ENCODE data around the gene MACROH2A1. TPM values are rescaled to one million over a fixed set of nuclear protein-coding genes. Genes with fewer than 3 reads are reported as not detected.

MACROH2A1 gene
- total RNA-seq, 4 donors from 2014 or later, result 164 to 268 (median 170) TPM

DNA sequence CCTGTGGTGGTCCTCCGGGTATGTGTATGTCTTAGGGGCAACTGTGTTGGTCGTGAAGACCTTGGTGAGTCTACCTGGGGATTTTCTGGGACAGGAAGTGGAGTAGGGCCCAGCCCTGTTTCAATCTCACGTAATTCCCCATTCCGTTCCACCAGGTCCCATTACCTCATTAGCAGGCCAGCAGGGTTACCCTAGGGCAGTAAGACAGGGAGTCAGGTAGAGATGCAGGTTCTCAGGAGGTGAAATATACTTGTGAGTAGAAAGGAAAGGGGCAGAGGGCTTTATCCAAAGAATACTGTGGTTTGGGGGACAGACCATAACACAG, 56.5 kb downstream of the MACROH2A1 start:
- Histone ChIP-seq H3K36me3 (peaks cover 0 to 100% (median 22%) of the 10 kb centered on the region in 3 donors), H3K4me3 (no peak overlapping the region), H3K4me1 (peaks cover 0 to under 1% (median 0%) of the 10 kb centered on the region in 4 donors), H3K9me3 (no peaks in the 10 kb centered on the region), H3K27me3 (no peaks in the 10 kb centered on the region), H3K27ac (no peak overlapping the region)
- 87 to 96% methylated on average over 4 of the region's 4 CpGs for WGBS, 2 donors
- TF ChIP-seq, protein P1, sequence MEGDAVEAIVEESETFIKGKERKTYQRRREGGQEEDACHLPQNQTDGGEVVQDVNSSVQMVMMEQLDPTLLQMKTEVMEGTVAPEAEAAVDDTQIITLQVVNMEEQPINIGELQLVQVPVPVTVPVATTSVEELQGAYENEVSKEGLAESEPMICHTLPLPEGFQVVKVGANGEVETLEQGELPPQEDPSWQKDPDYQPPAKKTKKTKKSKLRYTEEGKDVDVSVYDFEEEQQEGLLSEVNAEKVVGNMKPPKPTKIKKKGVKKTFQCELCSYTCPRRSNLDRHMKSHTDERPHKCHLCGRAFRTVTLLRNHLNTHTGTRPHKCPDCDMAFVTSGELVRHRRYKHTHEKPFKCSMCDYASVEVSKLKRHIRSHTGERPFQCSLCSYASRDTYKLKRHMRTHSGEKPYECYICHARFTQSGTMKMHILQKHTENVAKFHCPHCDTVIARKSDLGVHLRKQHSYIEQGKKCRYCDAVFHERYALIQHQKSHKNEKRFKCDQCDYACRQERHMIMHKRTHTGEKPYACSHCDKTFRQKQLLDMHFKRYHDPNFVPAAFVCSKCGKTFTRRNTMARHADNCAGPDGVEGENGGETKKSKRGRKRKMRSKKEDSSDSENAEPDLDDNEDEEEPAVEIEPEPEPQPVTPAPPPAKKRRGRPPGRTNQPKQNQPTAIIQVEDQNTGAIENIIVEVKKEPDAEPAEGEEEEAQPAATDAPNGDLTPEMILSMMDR (IDR thresholded peaks at IDR 0.05), result no peak
- TF ChIP-seq EP300 (IDR thresholded peaks at IDR 0.05), result no peak
- DNase-seq (ENCODE audit: low spot score in 2 of 2), result no peak

DNA sequence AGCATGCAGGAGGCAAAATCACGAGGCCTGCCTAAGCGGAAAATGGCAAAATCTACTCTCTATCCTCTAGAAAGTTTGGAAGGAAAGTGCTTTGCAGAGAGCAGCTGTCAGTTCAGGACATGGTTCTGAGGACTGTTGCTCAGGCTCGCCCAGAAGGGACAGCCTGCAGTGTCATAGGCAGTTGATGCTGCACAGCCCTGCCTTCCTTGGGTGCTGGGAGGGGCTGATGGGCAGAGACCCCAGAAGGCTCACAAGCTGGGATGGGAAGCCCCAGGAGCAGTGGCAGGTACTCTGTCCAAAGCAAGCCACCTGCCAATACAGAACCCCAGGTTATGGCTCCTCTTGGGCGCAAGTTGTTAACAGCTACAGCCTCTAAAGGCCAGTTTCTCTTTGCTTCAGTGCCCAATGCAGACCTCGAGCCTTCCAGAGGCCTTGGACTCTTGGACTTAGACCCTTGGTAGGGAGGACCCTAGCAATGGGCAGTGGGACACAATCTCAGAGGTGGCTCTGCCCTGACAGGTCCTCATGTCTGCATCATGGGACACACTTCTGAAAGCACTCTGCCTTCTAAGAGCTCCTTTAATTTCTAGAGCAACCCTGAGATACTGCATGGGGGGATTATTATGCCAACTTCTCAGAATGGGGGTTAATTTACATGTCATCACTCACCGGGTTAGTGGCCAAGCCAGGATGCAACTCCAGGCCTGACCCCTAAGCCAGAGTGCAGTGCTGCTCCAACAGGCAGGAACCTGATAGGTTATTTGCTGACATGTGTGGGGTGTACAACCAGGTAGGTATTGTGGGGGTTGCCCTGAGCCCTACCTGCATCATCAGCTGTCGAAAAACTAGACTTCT, 57.1 kb downstream of the MACROH2A1 start:
- DNase-seq (ENCODE audit: low spot score in 2 of 2), result no peak
- 88 to 92% methylated on average over 6 to 7 of the region's 7 CpGs for WGBS, 2 donors
- Histone ChIP-seq H3K4me3 (no peak overlapping the region), H3K9me3 (no peaks in the 10 kb centered on the region), H3K27ac (no peak overlapping the region), H3K36me3 (peaks cover 0 to 100% (median 25%) of the 10 kb centered on the region in 3 donors), H3K27me3 (no peaks in the 10 kb centered on the region), H3K4me1 (peaks cover 0 to 6% (median 0%) of the 10 kb centered on the region in 4 donors)
- TF ChIP-seq, protein P1 (IDR thresholded peaks at IDR 0.05), result no peak
- TF ChIP-seq EP300 (IDR thresholded peaks at IDR 0.05), result no peak
- no peak for TF ChIP-seq POLR2A (IDR thresholded peaks at IDR 0.05)

DNA sequence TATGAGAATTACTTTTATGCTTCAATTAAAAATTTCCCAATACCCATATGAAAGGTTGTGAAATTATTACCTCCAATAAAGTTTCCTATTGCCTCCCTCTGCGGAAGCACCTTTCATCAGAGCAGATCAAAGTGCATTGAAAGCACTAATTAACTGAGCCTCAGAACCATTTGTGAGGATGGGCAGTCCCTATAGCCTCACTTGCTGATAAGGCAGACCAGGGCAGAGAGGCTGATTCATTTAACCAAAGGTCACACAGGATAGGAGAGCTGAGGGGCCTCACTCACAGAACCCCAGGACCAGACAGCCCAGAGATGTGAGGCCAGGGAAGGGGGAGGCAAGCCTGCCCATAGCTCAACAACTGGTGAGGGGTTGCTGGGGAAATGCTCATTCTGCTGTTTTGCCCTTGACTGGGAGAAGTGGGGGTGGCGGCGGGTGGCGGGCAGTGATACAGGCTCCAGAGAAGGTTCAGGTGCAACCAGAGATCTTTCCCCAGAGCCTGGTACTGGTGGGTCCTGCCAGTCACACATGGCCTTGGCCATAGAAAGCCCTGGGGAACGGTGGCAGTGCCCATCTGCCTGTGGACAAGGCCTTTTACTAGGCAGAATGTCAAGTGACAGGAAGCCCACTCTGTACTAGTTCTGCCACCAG, 57.9 kb downstream of the MACROH2A1 start:
- 97 to 98% methylated on average over 5 of the region's 5 CpGs for WGBS, 2 donors
- Histone ChIP-seq H3K36me3 (peaks cover 0 to 100% (median 30%) of the 10 kb centered on the region in 3 donors), H3K27ac (no peak overlapping the region), H3K4me3 (no peak overlapping the region), H3K4me1 (peaks cover 0 to 9% (median 0%) of the 10 kb centered on the region in 4 donors), H3K27me3 (no peaks in the 10 kb centered on the region), H3K9me3 (no peaks in the 10 kb centered on the region)
- no peak for DNase-seq (ENCODE audit: low spot score in 2 of 2)
- TF ChIP-seq POLR2A (IDR thresholded peaks at IDR 0.05) (no peak), EP300 (IDR thresholded peaks at IDR 0.05) (no peak)
- TF ChIP-seq, protein P1 (IDR thresholded peaks at IDR 0.05), result no peak

DNA sequence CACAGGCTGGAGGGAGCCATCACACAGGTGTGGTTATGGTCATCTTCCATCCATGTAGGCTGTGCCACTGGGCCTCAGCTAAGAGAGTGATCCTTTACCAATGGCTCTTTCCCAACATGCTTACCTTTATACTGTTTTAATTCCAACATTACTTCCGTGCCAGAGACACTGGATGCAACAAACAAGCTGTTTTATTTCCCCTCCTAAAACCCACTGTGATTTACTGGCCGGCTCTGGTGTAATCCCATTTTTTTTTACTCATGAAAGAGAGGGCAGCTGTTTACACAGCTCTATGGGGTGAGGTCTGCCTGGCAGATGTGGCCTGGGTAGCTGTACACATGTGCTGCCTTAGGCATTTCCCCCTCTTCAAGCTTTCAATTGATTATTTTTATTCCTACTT, 58.5 kb downstream of the MACROH2A1 start:
- WGBS, 2 donors, result 68 to 70% methylated on average over 2 of the region's 2 CpGs
- Histone ChIP-seq H3K27me3 (no peaks in the 10 kb centered on the region), H3K9me3 (no peaks in the 10 kb centered on the region), H3K4me3 (no peak overlapping the region), H3K36me3 (peaks cover 0 to 100% (median 30%) of the 10 kb centered on the region in 3 donors), H3K27ac (no peak overlapping the region), H3K4me1 (peaks cover 0 to 15% (median 0%) of the 10 kb centered on the region in 4 donors)
- TF ChIP-seq POLR2A (IDR thresholded peaks at IDR 0.05), result no peak
- TF ChIP-seq EP300 (IDR thresholded peaks at IDR 0.05), result no peak
- TF ChIP-seq, protein P1 (IDR thresholded peaks at IDR 0.05), result no peak
- DNase-seq (ENCODE audit: low spot score in 2 of 2), result no peak

DNA sequence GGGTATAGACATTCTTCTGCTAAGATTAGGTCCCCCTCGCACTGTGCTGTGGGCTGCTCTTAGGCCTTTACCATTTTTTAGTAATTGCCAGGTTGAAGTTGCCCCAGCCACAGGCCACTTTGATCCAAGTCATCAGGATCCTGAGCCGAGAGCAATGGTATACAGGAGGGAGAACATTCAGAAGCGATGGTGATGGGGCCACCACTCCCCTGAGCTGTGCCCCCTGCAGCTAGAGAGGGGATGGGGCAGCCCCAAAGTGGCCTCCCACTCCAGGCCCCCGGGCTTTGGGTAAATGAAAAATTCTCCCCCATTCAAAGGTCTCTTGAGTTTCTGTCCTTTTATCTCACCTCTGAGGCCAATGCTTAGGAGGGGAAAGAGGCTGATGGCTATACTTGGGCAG, 59.4 kb downstream of the MACROH2A1 start:
- no peak overlapping the region for H3K4me3 ChIP-seq
- no peaks in the 10 kb centered on the region for H3K27me3 ChIP-seq
- peaks cover 0 to 18% (median 0%) of the 10 kb centered on the region in 4 donors for H3K4me1 ChIP-seq
- no peak for DNase-seq (ENCODE audit: low spot score in 2 of 2)
- TF ChIP-seq, protein P1 (IDR thresholded peaks at IDR 0.05), result no peak
- TF ChIP-seq EP300 (IDR thresholded peaks at IDR 0.05), result no peak
- WGBS, 2 donors, result 75 to 80% methylated on average over 4 of the region's 4 CpGs
- H3K36me3 ChIP-seq, result peaks cover 0 to 100% (median 30%) of the 10 kb centered on the region in 3 donors
- H3K27ac ChIP-seq, result no peak overlapping the region
- no peaks in the 10 kb centered on the region for H3K9me3 ChIP-seq
